ACC112 (cell line): ENCODE measurements around the gene TECPR1.

Source experiments
- H2AFZ ChIP-seq: fragments of 200-600 bp; sonication (generic); one replicate; pipeline ENCODE4 v1.6.0; 2017; ENCODE audit warnings: antibody characterized with exemption, low read length; ENCODE audit not compliant: unreplicated experiment
- H3K27ac ChIP-seq: fragments of 200-600 bp; sonication (generic); 2 replicates; pipeline ENCODE4 v1.5.1; 2014; ENCODE audit warnings: low read depth, mild to moderate bottlenecking, antibody characterized with exemption, low read length, moderate library complexity
- H3K27me3 ChIP-seq: fragments of 200-600 bp; sonication (generic); 2 replicates; pipeline ENCODE4 v1.6.1; 2014; ENCODE audit warnings: mild to moderate bottlenecking, antibody characterized with exemption, low read length, moderate library complexity, mixed read lengths; ENCODE audit not compliant: insufficient read depth
- H3K36me3 ChIP-seq: fragments of 200-600 bp; sonication (generic); 2 replicates; pipeline ENCODE4 v1.6.1; 2016; ENCODE audit warnings: mild to moderate bottlenecking, antibody characterized with exemption, low read length, moderate library complexity, mixed read lengths; ENCODE audit not compliant: insufficient read depth
- H3K4me1 ChIP-seq: fragments of 200-600 bp; sonication (generic); one replicate; pipeline ENCODE4 v1.6.1; 2016; ENCODE audit warnings: low read length, mixed read lengths; ENCODE audit not compliant: insufficient read depth, unreplicated experiment, control insufficient read depth
- H3K4me3 ChIP-seq: fragments of 200-600 bp; sonication (generic); 2 replicates; pipeline ENCODE4 v1.5.1; 2014; ENCODE audit warnings: mild to moderate bottlenecking, low read depth, low read length
- H3K79me2 ChIP-seq: fragments of 200-600 bp; sonication (generic); one replicate; pipeline ENCODE4 v1.6.0; 2016; ENCODE audit warnings: low read length; ENCODE audit not compliant: control insufficient read depth, unreplicated experiment, insufficient read depth

Gene TECPR1

GRCh38 chr7:98180751-98181150, 71.3 kb downstream of the TECPR1 start:
- H2AFZ ChIP-seq = no peak overlapping the region
- no peaks in the 10 kb centered on the region for H3K27me3 ChIP-seq
- no peaks in the 10 kb centered on the region for H3K79me2 ChIP-seq
- no peak overlapping the region for H3K27ac ChIP-seq
- no peak overlapping the region for H3K4me3 ChIP-seq
- peaks cover 2% of the 10 kb centered on the region for H3K4me1 ChIP-seq
- H3K36me3 ChIP-seq = no peaks in the 10 kb centered on the region

- no peaks in the 10 kb centered on the region for H3K4me1 ChIP-seq
- peaks cover 3% of the 10 kb centered on the region; the same call in 1 of the 2 replicates for H3K36me3 ChIP-seq
- H3K27ac ChIP-seq = no peak overlapping the region
- H3K4me3 ChIP-seq = no peak overlapping the region
- no peaks in the 10 kb centered on the region for H3K79me2 ChIP-seq
- H3K27me3 ChIP-seq = no peaks in the 10 kb centered on the region
- H2AFZ ChIP-seq = no peak overlapping the region
Observed at GRCh38 chr7:98178762-98179490, 73.1 kb downstream of the TECPR1 start.

- Histone ChIP-seq H3K79me2 (no peaks in the 10 kb centered on the region), H3K27me3 (no peaks in the 10 kb centered on the region), H2AFZ (no peak overlapping the region), H3K4me3 (no peak overlapping the region), H3K27ac (no peak overlapping the region), H3K4me1 (no peaks in the 10 kb centered on the region), H3K36me3 (peaks cover 3% of the 10 kb centered on the region; the same call in 1 of the 2 replicates)
Observed at GRCh38 chr7:98178321-98178720, 73.7 kb downstream of the TECPR1 start.

- H3K27me3 ChIP-seq = no peaks in the 10 kb centered on the region
- H3K36me3 ChIP-seq = peaks cover 3% of the 10 kb centered on the region; the same call in 1 of the 2 replicates
- no peak overlapping the region for H2AFZ ChIP-seq
- H3K27ac ChIP-seq = no peak overlapping the region
- H3K4me3 ChIP-seq = no peak overlapping the region
- H3K79me2 ChIP-seq = no peaks in the 10 kb centered on the region
- H3K4me1 ChIP-seq = no peaks in the 10 kb centered on the region
Observed at GRCh38 chr7:98177553-98177952, 74.5 kb downstream of the TECPR1 start.

DNA sequence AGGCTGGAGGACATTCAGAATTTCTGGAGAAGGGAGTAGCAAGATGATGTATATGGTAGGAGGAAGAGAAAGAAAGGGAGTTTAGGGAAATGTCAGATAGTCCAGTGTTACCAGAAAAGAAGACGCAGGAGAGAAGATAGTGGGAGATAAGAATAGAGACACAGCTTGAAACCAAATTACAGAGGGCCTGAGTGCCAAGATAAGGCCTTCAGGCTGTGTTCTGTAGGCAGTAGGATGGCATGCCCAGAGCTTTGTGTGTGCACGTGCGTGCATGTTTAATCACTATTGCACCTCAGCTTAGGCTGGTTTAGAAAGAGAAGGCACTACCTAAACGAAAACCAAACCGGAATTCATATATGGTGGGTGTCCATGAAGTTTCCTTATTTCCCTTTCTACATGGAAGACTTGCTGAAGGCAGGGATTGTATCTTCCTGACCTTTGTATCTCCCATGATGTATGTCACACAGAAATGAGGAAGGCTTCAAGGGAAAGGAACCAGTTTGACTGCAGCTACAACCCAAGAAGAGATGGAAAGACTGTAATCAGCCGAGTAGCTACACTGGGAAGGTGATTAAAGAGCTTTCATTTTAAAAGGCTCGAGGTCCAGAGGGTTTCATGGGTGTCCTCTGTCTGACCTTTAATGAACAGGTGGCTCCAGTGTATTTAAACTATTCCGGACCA, 76.6 kb downstream of the TECPR1 start:
- peaks cover 3% of the 10 kb centered on the region; the same call in 1 of the 2 replicates for H3K36me3 ChIP-seq
- H3K4me1 ChIP-seq = no peaks in the 10 kb centered on the region
- H3K4me3 ChIP-seq = no peak overlapping the region
- no peaks in the 10 kb centered on the region for H3K27me3 ChIP-seq
- H3K27ac ChIP-seq = no peak overlapping the region
- no peaks in the 10 kb centered on the region for H3K79me2 ChIP-seq
- H2AFZ ChIP-seq = no peak overlapping the region

- Histone ChIP-seq H3K27ac (no peak overlapping the region), H2AFZ (no peak overlapping the region), H3K4me3 (no peak overlapping the region), H3K4me1 (no peaks in the 10 kb centered on the region), H3K27me3 (no peaks in the 10 kb centered on the region), H3K36me3 (peaks cover 3% of the 10 kb centered on the region; the same call in 1 of the 2 replicates), H3K79me2 (no peaks in the 10 kb centered on the region)
Observed at GRCh38 chr7:98174334-98175259, 77.4 kb downstream of the TECPR1 start.

DNA sequence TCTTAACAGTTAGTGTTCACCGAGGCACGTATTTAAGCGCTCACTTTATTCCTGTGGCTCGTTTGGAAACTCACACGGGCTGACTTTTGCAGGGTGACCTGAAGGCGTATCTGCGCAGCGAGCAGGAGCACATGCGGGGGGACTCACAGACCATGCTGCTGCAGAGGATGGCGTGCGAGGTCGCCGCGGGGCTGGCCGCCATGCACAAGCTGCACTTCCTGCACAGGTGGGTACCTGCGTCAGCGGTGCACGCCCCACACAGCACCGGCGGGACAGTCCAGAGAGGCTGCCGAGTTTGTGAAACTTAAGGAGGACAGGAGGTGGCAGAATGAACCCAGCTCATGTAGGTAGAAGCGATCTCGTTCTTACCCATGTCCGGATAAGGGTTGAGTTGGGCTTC, 80.6 kb downstream of the TECPR1 start:
- H3K4me1 ChIP-seq = no peaks in the 10 kb centered on the region
- no peak overlapping the region for H2AFZ ChIP-seq
- no peak overlapping the region for H3K4me3 ChIP-seq
- H3K27ac ChIP-seq = no peak overlapping the region
- no peaks in the 10 kb centered on the region for H3K79me2 ChIP-seq
- no peaks in the 10 kb centered on the region for H3K27me3 ChIP-seq
- H3K36me3 ChIP-seq = peaks cover 3% of the 10 kb centered on the region; the same call in 1 of the 2 replicates

DNA sequence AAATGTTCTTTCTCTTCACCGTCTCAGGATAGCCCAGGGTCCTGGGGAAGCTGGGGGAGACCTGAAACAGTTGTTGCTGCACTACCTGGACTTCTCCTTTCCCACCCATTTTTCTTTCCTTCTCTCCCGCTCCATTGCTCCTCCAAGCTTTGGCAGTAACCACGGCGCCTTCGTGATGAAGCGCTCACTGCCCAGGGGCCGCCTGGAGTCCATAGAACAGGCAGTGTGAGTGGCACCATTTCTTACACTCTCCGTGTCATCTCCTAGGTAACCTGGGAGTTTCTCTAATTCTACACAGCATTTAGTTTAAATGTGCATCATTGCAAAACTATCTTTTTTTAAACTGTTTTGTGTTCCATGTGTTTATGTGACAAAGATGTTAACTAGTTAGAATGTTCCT, 81.1 kb downstream of the TECPR1 start:
- Histone ChIP-seq H3K27ac (no peak overlapping the region), H3K27me3 (no peaks in the 10 kb centered on the region), H2AFZ (no peak overlapping the region), H3K4me1 (no peaks in the 10 kb centered on the region), H3K36me3 (peaks cover 3% of the 10 kb centered on the region; the same call in 1 of the 2 replicates), H3K79me2 (no peaks in the 10 kb centered on the region), H3K4me3 (no peak overlapping the region)

DNA sequence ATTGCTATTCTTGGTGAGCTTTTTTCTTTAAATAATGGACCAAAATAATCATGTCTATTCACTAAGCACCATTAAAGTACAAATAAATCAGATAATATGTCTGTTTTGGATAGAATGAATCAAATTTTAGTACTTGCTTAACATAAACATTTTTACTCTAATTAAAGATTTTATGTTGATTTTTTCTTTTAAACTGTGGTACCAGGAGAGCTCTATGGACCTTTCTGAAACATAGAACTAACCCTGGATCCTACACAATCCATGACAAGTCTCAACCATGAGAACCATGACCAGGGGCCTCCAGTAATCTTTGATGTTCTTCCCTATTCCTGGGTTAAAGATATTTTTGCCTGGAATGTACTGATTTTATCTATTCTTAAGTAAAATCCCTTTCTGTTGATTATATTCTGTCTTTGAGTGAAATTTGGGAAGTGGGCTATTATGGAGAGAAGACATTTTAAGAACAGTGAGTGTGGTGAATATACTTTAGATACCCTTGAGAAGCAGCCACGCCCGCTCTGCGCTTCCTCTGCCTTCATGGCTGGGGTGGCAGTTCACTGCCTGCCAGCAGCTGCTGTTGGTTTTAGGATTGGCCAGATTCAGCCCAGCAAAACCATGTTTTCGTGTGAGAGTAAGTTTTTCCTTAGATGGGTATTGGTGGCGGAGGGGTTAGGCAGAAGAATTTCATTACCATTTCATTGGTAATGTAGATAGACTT, 83.0 kb downstream of the TECPR1 start:
- H3K79me2 ChIP-seq = no peaks in the 10 kb centered on the region
- H3K4me3 ChIP-seq = no peak overlapping the region
- no peaks in the 10 kb centered on the region for H3K27me3 ChIP-seq
- H2AFZ ChIP-seq = no peak overlapping the region
- no peaks in the 10 kb centered on the region for H3K4me1 ChIP-seq
- H3K27ac ChIP-seq = no peak overlapping the region
- H3K36me3 ChIP-seq = no peaks in the 10 kb centered on the region
